HG03432 (cell line): ENCODE results near the gene HSDL2.
A peak's percentile ranks its signal among the peaks of the same experiment; 100 is the strongest.

Experiments
- ATAC-seq: cut with Tn5 transposase; IDR thresholded peaks from one replicate; pipeline ENCODE4 v1.9.1; 2021; ENCODE audit warnings: mild to moderate bottlenecking, moderate library complexity; ENCODE audit not compliant: unreplicated experiment

Gene HSDL2

DNA sequence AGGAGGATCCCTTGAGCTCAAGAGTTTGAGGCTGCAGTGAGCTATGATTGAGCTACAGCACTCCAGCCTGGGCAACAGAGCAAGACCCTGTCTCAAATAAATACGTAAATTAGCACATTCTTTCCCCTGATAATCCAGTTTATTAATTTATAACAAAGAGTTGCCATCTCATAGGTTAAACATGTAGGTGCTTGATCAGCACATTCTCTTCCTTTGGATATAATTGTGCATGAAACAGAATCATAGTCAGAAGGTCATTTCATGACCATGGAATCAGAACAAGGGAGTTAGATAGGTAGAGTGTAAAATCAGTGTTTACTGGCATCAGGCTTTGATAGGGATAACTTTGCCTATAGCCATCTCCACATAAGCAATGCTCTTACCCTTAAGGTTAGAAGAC lies 63.7 kb downstream of the HSDL2 start:
- ATAC-seq, result no peak

GRCh38 chr9:112445196-112445595 lies 65.3 kb downstream of the HSDL2 start:
- ATAC-seq, result no peak

GRCh38 chr9:112446080-112446479 lies 66.2 kb downstream of the HSDL2 start:
- ATAC-seq, result no peak

GRCh38 chr9:112446526-112446925 lies 66.6 kb downstream of the HSDL2 start:
- ATAC-seq, result no peak

GRCh38 chr9:112447283-112447761 lies 67.4 kb downstream of the HSDL2 start:
- no peak for ATAC-seq

GRCh38 chr9:112462855-112463254 lies 82.9 kb downstream of the HSDL2 start:
- ATAC-seq, result no peak

DNA sequence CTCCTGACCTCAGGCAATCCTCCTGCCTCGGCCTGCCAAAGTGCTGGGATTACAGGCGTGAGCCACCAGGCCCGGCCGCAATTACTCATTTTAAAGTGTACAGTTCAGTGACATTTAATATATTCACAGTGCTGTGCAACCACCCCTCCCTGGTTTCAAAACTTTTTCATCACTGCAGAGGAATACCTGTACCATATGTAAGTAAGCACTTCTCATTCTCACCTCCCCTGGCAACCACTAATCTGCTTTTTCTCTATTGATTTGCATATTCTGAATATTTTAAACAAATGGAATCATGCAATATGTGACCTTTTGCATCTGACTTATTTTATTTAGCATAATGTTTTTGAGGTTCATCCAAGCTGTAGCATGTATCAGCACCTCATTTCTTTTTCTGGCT lies 85.4 kb downstream of the HSDL2 start:
- ATAC-seq, result no peak

- ATAC-seq, result no peak
These were observed 93.1 kb downstream of the HSDL2 start for GRCh38 chr9:112472996-112473395.

DNA sequence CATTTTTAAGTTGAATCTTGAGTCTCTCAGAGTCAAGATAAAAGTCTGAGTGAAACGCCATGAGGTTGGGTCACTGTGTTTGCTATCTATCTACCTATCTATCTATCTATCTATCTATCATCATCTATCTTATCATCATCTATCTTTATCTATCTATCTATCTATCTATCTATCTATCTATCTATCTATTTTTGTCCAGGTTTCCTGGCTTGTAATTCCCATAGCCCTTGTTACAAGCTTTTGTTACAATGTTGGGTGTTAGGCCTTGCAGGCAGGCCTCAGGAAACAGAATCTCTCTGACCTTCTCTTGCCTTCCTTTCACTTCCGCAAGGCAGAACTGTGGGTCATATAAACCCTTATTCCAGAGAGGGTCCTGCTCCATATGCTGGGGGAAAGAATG lies 94.1 kb downstream of the HSDL2 start:
- ATAC-seq, result no peak

DNA sequence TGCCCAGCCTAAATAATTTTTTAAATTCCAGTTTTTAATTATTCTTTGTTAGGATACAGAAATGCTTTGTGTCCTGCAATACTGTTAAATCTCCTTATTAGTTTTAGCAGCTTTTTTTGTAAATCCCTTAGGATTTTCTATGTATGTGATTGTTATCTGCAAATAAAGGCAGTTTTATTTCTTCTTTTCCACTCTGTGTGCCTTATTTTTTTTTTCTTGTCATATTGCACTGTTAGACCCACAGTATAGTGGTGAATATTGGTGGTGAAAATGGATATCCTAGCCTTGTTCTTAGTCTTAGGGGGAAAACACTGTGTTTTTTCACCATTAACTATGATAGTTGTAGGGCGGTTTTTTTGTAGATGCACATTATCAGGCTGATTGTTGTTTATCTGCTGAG lies 95.4 kb downstream of the HSDL2 start:
- ATAC-seq, result no peak

DNA sequence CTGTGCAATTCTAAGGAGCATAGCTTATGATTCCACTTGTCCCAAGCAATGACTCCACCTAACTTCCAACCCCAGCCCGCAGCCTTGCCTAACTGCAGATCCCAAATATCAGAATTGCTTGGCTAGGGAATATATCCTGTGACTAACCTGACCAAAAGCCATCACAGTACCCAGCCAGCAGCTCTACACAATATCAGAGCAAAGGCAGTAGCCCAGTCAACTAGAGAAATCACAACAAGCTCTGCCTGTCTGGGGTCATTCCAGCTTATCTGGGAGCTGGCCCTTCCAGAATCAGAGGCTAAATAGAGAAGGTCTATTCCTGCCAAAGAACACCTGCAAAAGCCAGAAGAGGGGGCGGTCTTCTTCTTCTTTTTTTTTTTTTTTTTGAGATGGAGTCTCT lies 97.4 kb downstream of the HSDL2 start:
- ATAC-seq, result no peak

DNA sequence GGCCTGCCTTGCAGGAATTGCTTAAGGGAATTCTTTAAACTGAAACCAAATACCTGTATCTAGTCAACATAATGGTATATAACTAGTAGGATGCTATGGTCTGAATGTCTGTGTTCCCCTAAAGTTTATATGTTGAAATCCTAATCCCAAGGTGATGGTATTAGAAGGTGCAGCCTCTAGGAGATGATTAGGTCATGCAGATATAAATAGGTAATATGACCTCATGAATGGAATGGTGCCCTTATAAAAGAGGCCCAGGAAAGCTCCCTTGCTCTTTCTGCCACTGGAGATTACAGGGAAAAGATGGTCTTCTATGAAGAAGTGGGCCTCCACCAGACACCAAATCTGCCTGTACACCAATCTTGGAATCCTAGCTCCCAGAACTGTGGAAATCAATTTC lies 99.3 kb downstream of the HSDL2 start:
- ATAC-seq, result no peak

GRCh38 chr9:112484607-112485006 lies 104.7 kb downstream of the HSDL2 start:
- no peak for ATAC-seq

DNA sequence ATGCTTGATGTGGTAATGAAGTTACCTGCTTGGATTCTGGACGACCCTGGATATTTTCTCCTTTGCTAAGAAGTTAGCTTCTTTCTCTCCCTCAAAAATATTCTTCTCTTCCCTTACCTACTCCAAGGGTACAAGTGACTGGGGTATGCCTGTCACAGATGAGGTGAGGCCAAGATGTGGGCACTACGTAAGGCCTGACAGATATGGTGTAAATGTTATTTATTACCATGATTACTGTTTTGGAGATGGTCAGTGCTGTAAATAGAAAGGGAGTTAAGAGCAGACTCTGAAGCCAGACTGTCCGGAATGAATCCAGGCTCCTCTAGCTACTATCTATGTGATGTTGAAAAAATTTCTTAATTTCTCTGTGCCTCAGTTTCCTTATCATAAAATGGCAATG lies 105.7 kb downstream of the HSDL2 start:
- no peak for ATAC-seq

- peak; percentile 95 for ATAC-seq
These were observed 106.5 kb downstream of the HSDL2 start, which contains the start of gene KIAA1958 for GRCh38 chr9:112486221-112487007. KIAA1958 (plus strand) TSS chr9:112486827; CDS start chr9:112574081, 87,254 bp downstream.

DNA sequence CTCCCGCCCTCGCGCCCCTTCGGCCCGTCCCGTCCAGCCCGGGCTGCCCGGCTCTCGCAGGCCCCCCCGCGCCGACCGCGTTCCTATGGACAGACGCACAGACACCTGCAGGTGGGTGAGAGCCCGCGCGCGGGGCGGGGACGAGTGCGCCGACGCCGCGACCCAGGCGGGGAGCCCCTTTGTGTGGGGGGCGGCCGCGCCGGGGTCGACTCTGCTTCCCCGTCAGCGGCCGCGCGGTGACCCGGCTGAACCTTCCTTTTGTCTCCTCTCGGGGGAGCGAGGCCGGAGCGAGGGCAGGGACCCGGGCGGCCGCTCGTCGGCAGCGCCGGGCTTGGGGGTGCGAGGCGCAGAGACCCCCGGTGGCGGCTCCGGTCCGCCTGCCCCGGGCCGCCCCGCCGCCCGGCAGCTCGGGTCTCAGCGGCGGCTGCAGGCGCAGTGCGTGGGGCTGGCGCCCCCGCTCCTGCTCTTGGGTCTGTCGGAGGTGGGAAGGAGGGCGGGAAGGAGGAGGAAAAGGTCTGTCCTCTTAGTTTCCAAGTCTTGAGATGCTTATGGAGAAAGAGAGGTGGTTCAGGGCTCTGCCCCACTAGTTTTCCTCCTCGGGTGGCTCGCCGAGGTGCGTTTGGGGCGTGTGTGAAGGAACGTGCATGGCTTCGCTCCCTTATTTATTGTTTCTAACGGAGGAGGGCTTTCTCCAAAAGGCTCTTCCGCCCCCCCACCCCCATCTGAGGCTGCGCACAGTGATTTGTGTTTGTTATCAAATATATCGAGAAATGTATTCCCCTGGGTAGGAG lies 107.3 kb downstream of the HSDL2 start:
- ATAC-seq, result peak; percentile 54

- ATAC-seq, result no peak
These were observed 108.0 kb downstream of the HSDL2 start for GRCh38 chr9:112487799-112488340.

GRCh38 chr9:112489039-112489546 lies 109.2 kb downstream of the HSDL2 start:
- no peak for ATAC-seq

DNA sequence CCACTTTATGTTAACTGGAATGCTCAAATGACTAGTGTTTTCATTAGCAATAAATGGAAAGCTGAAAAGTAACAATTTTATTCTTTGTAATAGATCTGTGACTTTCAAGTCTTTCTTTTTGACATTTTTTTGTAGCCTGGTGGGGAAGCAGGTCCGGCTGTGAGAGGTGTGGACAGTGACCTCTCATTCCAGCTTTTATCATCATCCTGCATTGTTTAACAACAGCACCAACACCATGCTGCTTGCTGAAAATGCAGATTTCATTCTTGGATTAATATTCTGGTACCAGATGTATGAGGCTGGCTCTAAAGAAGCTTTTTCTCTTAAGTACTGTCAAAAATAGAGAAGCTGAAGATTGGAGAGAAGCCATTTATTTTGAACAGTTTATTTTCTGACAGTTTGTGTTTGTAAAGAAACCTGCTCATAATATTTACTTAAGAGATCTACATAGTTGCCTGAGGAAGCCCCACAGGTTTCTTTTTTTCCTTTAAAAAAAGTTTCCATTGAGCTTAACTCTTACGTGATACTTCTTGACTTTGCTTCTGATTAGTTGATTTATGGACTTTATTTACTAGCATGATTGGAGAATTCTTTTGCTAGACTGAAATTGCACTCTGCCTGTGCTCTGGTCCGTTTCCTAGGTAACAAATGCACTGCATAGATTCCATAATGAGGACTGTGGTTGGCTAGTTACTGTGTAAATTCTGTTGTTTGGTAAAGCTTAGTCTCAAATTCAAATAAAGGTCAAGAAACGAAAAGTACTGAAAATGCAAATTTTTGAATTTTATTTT lies 110.2 kb downstream of the HSDL2 start:
- ATAC-seq, result no peak

GRCh38 chr9:112493393-112494137 lies 113.7 kb downstream of the HSDL2 start:
- no peak for ATAC-seq
